Panc1 (cell line): Measurements from ENCODE around the gene STEAP3.

Experiments used
- CTCF ChIP-seq: fragments of 450-650 bp; IDR thresholded peaks from 2 replicates; pipeline ENCODE4 v1.5.1; 2017; ENCODE audit warnings: mild to moderate bottlenecking
- POLR2AphosphoS5 ChIP-seq: IDR thresholded peaks from 2 replicates; pipeline ENCODE4 v1.6.1; 2012; ENCODE audit warnings: mild to moderate bottlenecking, low read depth, low read length, moderate library complexity
- REST ChIP-seq, 2 experiments: IDR thresholded peaks; 2 replicates each; pipeline ENCODE4 v1.6.1; 2011 to 2012; ENCODE audit warnings: low read depth in 2 of 2, control low read depth in 1 of 2, low read length in 1 of 2, mild to moderate bottlenecking in 1 of 2, moderate library complexity in 1 of 2; ENCODE audit not compliant: insufficient read depth in 1 of 2
- SIN3A ChIP-seq: IDR thresholded peaks from 2 replicates; pipeline ENCODE4 v1.6.1; 2012; ENCODE audit warnings: low read depth, mild to moderate bottlenecking, low read length, moderate library complexity, borderline replicate concordance; ENCODE audit not compliant: insufficient read depth
- TCF7L2 ChIP-seq: IDR thresholded peaks from 2 replicates; pipeline ENCODE4 v1.6.1; 2011; ENCODE audit warnings: mild to moderate bottlenecking, low read depth, low read length, inconsistent platforms

GRCh38 chr2:119305497-119306195 is 82.0 kb downstream of the STEAP3 start:
- no peak for TF ChIP-seq REST (IDR thresholded peaks at IDR 0.05; ENCODE audit: insufficient read depth in 1 of 2, low read depth in 2 of 2, low read length in 1 of 2)
- TF ChIP-seq CTCF = no peak
- TF ChIP-seq POLR2AphosphoS5 = no peak
- TF ChIP-seq SIN3A = no peak
- TF ChIP-seq TCF7L2 = no peak
